Skeletal muscle satellite cell (primary cell): Measurements from ENCODE around the gene COL18A1.
A peak's percentile ranks its signal among the peaks of the same experiment; 100 is the strongest.

ENCODE experiments used
- H3K27me3 ChIP-seq: 2 replicates; pipeline ENCODE4 v1.7.0; 2013; ENCODE audit warnings: low read length; ENCODE audit not compliant: control insufficient read depth, insufficient read depth
- H3K36me3 ChIP-seq: 2 replicates; pipeline ENCODE4 v1.7.0; 2013; ENCODE audit warnings: mild to moderate bottlenecking, control low read depth, low read length; ENCODE audit not compliant: insufficient read depth
- H3K4me1 ChIP-seq: 2 replicates; pipeline ENCODE4 v1.7.0; 2013; ENCODE audit warnings: low read length; ENCODE audit not compliant: control insufficient read depth, insufficient read depth
- H3K4me2 ChIP-seq: 2 replicates; pipeline ENCODE4 v1.7.0; 2013; ENCODE audit warnings: mild to moderate bottlenecking, low read length
- H3K4me3 ChIP-seq: 2 replicates; pipeline ENCODE4 v1.7.0; 2013; ENCODE audit warnings: low read length
- H3K9ac ChIP-seq: 2 replicates; pipeline ENCODE4 v1.7.0; 2013; ENCODE audit warnings: mild to moderate bottlenecking, low read depth, low read length, moderate library complexity
- H3K9me3 ChIP-seq: replicated peaks from 2 replicates; pipeline ENCODE4 v1.7.0; 2013; ENCODE audit warnings: mild to moderate bottlenecking, control low read depth, low read length

Gene COL18A1

GRCh38 chr21:45413922-45414321, 9.0 kb downstream of the COL18A1 start:
- no peaks in the 10 kb centered on the region for H3K36me3 ChIP-seq
- no peak overlapping the region for H3K4me2 ChIP-seq
- no peaks in the 10 kb centered on the region for H3K9me3 ChIP-seq
- peaks cover 33% of the 10 kb centered on the region for H3K4me1 ChIP-seq
- no peak overlapping the region for H3K9ac ChIP-seq
- no peak overlapping the region for H3K4me3 ChIP-seq
- peaks cover 6% of the 10 kb centered on the region for H3K27me3 ChIP-seq

DNA sequence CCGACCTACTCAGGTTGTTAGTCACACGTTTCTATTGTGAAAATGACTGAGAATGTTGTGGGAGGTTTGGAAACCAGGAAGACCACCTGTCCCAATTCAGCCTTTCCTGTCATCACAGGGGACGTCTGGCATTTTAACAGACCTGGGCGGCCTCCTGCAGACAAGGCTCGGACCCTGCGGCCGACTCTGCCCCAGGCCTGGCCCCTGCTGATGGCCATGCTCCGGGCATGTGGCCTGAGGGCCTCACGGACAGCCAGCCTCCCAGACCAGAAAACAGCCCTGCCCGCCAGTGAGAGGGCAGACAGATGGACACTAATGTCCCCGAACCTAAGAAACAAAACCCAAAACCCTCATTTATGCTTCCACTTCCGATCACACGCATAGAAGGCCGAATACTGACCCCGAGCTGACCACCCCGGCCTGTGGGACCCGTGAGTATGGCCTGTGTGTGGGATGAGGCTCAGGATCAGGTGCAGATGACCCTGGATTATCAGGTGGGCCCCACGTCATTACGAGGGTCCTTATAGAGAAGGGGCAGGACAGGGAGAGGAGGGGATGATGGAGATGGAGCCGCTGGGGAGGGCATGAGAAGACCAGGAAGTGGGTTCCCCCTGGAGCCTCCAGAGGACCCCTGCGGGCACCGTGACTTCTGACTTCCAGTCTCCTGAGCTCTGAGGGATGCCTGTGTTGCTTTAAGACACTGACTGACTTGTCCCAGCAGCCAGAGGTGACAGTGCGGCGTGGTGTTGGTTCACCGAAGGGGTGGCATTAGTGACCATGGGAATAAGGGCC, 9.6 kb downstream of the COL18A1 start:
- H3K27me3 ChIP-seq: peaks cover 6% of the 10 kb centered on the region
- no peak overlapping the region for H3K4me3 ChIP-seq
- H3K36me3 ChIP-seq: no peaks in the 10 kb centered on the region
- peaks cover 26% of the 10 kb centered on the region for H3K4me1 ChIP-seq
- H3K9ac ChIP-seq: no peak overlapping the region
- H3K9me3 ChIP-seq: no peaks in the 10 kb centered on the region
- H3K4me2 ChIP-seq: no peak overlapping the region

DNA sequence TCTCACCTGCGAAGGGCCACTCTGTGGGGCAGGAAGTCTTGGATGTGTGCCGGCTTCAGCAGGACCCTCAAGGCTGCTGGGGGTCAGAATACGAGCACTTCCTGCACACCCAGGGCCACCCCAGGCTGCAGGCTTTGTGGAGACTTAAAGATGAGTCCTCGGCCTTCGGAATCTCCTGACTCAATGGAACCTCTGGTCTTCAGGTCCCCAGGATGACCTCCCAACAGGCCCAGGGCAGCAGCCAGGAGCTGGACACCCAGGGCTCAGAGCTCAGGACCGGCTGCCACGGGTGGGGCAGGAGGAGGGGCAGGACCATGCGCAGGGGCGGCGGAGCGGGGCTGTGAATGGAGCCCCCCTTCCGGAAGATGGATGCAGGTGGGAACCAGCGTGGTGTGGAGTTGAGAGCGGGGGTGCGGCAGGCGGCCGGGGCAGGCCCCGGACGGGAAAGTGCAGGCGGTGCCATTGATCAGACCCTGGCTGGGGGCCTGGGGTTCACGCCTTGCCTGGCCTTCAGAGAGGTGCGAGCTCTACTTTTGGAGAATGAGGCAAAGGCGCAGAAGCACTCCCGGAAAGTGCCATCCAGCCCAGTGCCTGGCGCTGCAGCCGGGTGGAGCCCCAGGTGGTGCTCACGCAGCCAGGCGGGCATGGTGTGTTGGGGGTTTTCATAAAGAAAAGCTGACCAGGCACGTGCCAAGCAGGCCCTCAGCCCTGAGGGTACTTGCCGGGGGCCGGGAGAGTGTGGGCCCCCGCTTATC, 10.4 kb downstream of the COL18A1 start:
- Histone ChIP-seq H3K4me1 (peaks cover 20% of the 10 kb centered on the region), H3K27me3 (peaks cover 6% of the 10 kb centered on the region), H3K9me3 (no peaks in the 10 kb centered on the region), H3K36me3 (no peaks in the 10 kb centered on the region), H3K4me3 (no peak overlapping the region), H3K9ac (no peak overlapping the region), H3K4me2 (no peak overlapping the region)

GRCh38 chr21:45415943-45416611, 11.1 kb downstream of the COL18A1 start:
- H3K9me3 ChIP-seq: no peaks in the 10 kb centered on the region
- H3K36me3 ChIP-seq: no peaks in the 10 kb centered on the region
- no peak overlapping the region for H3K9ac ChIP-seq
- H3K4me2 ChIP-seq: no peak overlapping the region
- H3K4me3 ChIP-seq: no peak overlapping the region
- peaks cover 22% of the 10 kb centered on the region for H3K4me1 ChIP-seq
- H3K27me3 ChIP-seq: peaks cover 6% of the 10 kb centered on the region

GRCh38 chr21:45416620-45417019, 11.7 kb downstream of the COL18A1 start:
- Histone ChIP-seq H3K4me3 (no peak overlapping the region), H3K9ac (no peak overlapping the region), H3K27me3 (peaks cover 6% of the 10 kb centered on the region), H3K4me2 (no peak overlapping the region), H3K9me3 (no peaks in the 10 kb centered on the region), H3K4me1 (peaks cover 22% of the 10 kb centered on the region), H3K36me3 (no peaks in the 10 kb centered on the region)

DNA sequence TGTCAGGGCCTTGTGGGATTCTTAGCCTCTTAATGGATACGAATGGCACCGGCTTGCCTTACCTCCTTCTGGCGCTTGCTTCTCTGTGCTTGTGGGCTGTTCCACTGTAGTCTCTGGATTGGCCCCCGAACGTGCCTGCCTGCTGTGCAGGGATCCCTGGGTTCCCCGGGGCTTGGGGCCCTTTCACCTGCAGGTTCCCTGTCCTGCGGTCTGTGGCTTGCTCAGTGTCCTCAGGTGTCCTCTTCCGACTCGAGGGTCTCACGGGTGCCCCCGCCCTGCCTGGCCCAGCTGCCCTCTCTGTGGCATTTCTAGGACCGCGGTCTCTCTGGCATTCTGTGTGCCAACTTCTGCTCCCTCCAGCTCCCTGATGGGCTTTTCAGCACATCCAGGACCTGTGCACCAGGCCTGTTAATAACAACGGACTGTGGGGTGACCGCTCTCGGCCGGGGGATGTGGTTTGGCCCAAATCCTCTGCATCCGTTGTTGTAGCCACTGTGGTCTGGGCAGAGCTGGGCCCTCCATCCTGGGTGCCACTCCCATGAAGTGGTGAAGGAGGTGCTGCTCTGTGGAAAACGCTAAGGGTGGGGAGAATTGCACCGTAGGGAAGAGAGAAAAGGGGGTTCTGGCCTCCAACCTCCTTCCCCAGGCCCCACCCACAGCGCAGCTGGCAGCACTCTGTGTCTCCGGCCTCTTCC, 12.4 kb downstream of the COL18A1 start:
- H3K4me2 ChIP-seq: no peak overlapping the region
- no peaks in the 10 kb centered on the region for H3K9me3 ChIP-seq
- no peaks in the 10 kb centered on the region for H3K36me3 ChIP-seq
- H3K9ac ChIP-seq: no peak overlapping the region
- peaks cover 6% of the 10 kb centered on the region for H3K27me3 ChIP-seq
- H3K4me3 ChIP-seq: no peak overlapping the region
- H3K4me1 ChIP-seq: peaks cover 22% of the 10 kb centered on the region

- Histone ChIP-seq H3K4me1 (peaks cover 22% of the 10 kb centered on the region), H3K4me3 (no peak overlapping the region), H3K9me3 (no peaks in the 10 kb centered on the region), H3K4me2 (peak overlapping the region; percentile 35), H3K27me3 (peaks cover 6% of the 10 kb centered on the region), H3K36me3 (no peaks in the 10 kb centered on the region), H3K9ac (no peak overlapping the region)
These were observed 13.0 kb downstream of the COL18A1 start for GRCh38 chr21:45417951-45418300.

DNA sequence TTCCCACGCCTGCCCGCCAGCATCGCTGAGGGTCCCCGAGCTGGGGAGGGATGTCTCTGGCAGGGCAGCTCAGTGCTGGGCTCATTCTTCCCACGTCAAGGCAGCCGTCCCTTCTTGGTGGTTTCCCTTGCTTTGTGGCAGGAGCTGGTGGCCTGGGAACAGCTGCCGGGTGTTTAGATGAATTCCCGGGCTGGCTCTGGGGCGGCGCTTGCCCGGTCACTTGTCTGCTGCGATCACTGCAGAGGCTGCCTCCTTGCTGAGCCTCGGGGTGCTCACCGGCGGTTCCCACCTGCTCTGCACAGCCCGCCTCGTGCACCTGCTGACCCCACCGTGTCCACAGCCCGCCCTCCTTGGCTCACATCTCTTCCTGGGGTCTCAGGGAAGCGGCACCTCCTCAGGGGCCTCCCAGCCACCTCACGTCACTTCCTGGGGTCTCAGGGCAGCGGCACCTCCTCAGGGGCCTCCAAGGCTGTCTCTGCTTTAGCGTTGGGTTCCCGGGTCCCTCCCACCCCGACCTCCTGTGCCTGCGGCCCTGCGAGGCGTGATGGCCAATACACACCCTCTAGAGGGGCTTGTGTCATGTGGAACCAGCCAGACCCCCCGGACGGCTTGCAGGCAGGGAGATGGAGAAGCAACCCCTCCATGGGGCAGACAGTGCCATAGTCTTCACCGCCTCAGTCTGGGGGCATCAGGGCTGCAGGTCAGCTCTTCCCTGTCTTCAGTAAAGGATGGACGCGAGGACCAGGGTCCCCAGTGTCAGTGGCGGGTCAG, 13.5 kb downstream of the COL18A1 start:
- H3K4me3 ChIP-seq: no peak overlapping the region
- H3K36me3 ChIP-seq: no peaks in the 10 kb centered on the region
- H3K4me2 ChIP-seq: peak overlapping the region; percentile 35
- no peak overlapping the region for H3K9ac ChIP-seq
- no peaks in the 10 kb centered on the region for H3K9me3 ChIP-seq
- H3K4me1 ChIP-seq: peaks cover 22% of the 10 kb centered on the region
- H3K27me3 ChIP-seq: peaks cover 6% of the 10 kb centered on the region

- H3K4me3 ChIP-seq: no peak overlapping the region
- H3K27me3 ChIP-seq: peaks cover 6% of the 10 kb centered on the region
- peaks cover 22% of the 10 kb centered on the region for H3K4me1 ChIP-seq
- no peaks in the 10 kb centered on the region for H3K9me3 ChIP-seq
- no peak overlapping the region for H3K4me2 ChIP-seq
- no peak overlapping the region for H3K9ac ChIP-seq
- H3K36me3 ChIP-seq: no peaks in the 10 kb centered on the region
These were observed 14.2 kb downstream of the COL18A1 start for GRCh38 chr21:45419162-45419561.

DNA sequence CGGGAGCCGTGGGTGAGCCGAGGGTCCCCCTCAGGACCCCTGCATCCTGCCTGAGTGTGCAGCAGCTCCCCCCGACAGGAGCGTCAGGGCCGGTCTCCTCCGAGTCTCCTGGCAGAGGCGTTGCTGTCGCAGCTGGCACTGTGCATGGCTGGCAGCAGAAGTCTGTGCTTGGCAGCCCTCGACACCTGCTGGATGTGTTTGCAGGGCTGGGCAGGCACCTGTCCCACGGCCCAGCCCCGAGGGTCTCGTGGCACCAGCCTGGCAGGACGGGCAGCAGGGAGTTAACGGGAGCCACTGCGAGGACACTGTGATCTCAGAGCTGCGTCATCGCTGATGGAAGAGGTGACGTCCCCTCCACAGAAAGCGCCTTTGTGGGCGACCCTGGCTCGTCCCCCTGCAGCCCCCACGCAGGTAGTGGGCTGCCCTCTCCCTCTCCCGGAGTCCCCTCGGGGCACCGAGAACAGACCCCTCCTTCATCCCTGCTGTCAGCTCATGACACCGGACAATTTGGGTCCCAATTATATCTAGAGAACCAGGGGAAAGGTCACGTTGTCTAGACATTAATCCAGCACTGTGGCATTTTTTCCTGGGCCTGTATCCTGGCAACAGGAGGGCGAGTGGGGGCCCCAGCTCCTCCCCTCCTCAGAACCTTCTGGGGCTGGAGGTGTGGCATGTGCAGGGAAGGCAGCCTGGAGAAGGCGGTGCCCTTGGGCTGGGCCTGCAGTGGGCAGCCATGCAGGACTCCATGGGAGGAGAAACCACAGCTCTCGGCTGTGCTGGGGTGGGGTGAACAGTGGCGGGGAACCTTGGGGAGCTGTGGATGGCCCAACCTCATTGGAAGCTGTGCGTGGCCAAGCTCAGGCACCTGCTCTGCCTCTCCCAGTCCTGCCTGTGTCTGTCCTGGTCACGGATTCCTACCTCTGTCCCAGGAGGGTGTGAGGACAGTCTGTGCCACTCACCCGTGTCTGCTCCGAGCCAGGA, 15.4 kb downstream of the COL18A1 start:
- H3K27me3 ChIP-seq: peaks cover 6% of the 10 kb centered on the region

More for the DNA sequence above, 15.4 kb downstream of the COL18A1 start:
- H3K4me1 ChIP-seq: peaks cover 22% of the 10 kb centered on the region
- H3K9ac ChIP-seq: no peak overlapping the region
- no peaks in the 10 kb centered on the region for H3K36me3 ChIP-seq
- no peak overlapping the region for H3K4me3 ChIP-seq
- no peak overlapping the region for H3K4me2 ChIP-seq
- H3K9me3 ChIP-seq: no peaks in the 10 kb centered on the region
